M059J (cell line): ENCODE results near the gene OLFML1. TPM values are rescaled to one million over a fixed set of nuclear protein-coding genes. Genes with fewer than 3 reads are reported as not detected.
"Not testable (repeated sequence)": the region's sequence is repeated elsewhere in the genome, so short reads cannot be mapped to it uniquely, and the experiment has no call there.

ENCODE experiments used
- DNase-seq: peaks from one replicate; pipeline ENCODE4 v3.0.0-alpha.2; 2012; ENCODE audit warnings: low read depth
- total RNA-seq: library from RNA; depleted of rRNA; stranded (reverse); fragments of >200 nt; shearing (Covaris generic); gene quantifications from 2 replicates; pipeline ENCODE4 v1.2.3, GENCODE V29; 2014

The OLFML1 gene
- total RNA-seq, 1 experiment from 2014 or later, result 0.32 TPM

- no peak for DNase-seq
Measured at GRCh38 chr11:7512525-7513233, 27.4 kb downstream of the OLFML1 start.

- DNase-seq, result peak; percentile 71
Measured at GRCh38 chr11:7513234-7514098, 28.2 kb downstream of the OLFML1 start, which contains the start of gene PPFIBP2. TSS of gene PPFIBP2 (plus strand) at chr11:7513999. CDS start at chr11:7549476, 35,477 bp downstream.

GRCh38 chr11:7514099-7514591, 28.8 kb downstream of the OLFML1 start:
- DNase-seq, result no peak

GRCh38 chr11:7515447-7515886, 30.2 kb downstream of the OLFML1 start:
- no peak for DNase-seq

- DNase-seq, result no peak
Measured at GRCh38 chr11:7516475-7516874, 31.2 kb downstream of the OLFML1 start.

- not testable (repeated sequence) for DNase-seq
Measured at GRCh38 chr11:7517743-7518142, 32.4 kb downstream of the OLFML1 start.

GRCh38 chr11:7518811-7519562, 33.7 kb downstream of the OLFML1 start:
- no peak for DNase-seq

GRCh38 chr11:7520011-7520942, 35.0 kb downstream of the OLFML1 start:
- DNase-seq, result no peak

GRCh38 chr11:7520981-7521487, 35.7 kb downstream of the OLFML1 start:
- DNase-seq, result no peak

- no peak for DNase-seq
Measured at GRCh38 chr11:7522121-7522520, 36.8 kb downstream of the OLFML1 start.

- no peak for DNase-seq
Measured at GRCh38 chr11:7522546-7522945, 37.2 kb downstream of the OLFML1 start.

- no peak for DNase-seq
Measured at GRCh38 chr11:7523416-7524210, 38.3 kb downstream of the OLFML1 start.

- DNase-seq, result no peak
Measured at GRCh38 chr11:7524462-7525235, 39.3 kb downstream of the OLFML1 start.

GRCh38 chr11:7525424-7525823, 40.1 kb downstream of the OLFML1 start:
- no peak for DNase-seq

- no peak for DNase-seq
Measured at GRCh38 chr11:7527029-7527428, 41.7 kb downstream of the OLFML1 start.

GRCh38 chr11:7528514-7529049, 43.3 kb downstream of the OLFML1 start:
- no peak for DNase-seq

GRCh38 chr11:7530013-7530640, 44.8 kb downstream of the OLFML1 start:
- DNase-seq, result no peak

- DNase-seq, result no peak
Measured at GRCh38 chr11:7531011-7531410, 45.7 kb downstream of the OLFML1 start.
